ENCODE results near the gene ASCC1. TPM values are rescaled to one million over a fixed set of nuclear protein-coding genes. Genes with fewer than 3 reads are reported as not detected.
A peak's percentile ranks its signal among the peaks of the same experiment; 100 is the strongest.

Gene ASCC1
- total and polyA plus RNA-seq, 2 of the 13 experiments (the other 11 are each of a cell fraction or from before 2014, with no cell fraction given): 21.6 to 30.1 TPM

- TF ChIP-seq IKZF5 (CRISPR knock-in tag; IDR thresholded peaks at IDR 0.05) (peak; percentile 52; the same call in 1 of the 2 replicates), CAMTA2 (CRISPR knock-in tag; IDR thresholded peaks at IDR 0.05; ENCODE audit: borderline replicate concordance) (no peak), TARDBP (CRISPR knock-in tag; IDR thresholded peaks at IDR 0.05) (peak; percentile 71), ZSCAN25 (CRISPR knock-in tag; IDR thresholded peaks at IDR 0.05) (peak; percentile 29; the same call in 1 of the 2 replicates), FLYWCH1 (CRISPR knock-in tag; IDR thresholded peaks at IDR 0.05) (no peak), XBP1 (CRISPR knock-in tag; IDR thresholded peaks at IDR 0.05) (no peak), GLI4 (CRISPR knock-in tag; IDR thresholded peaks at IDR 0.05; ENCODE audit: borderline replicate concordance) (no peak), CCAR2 (optimal IDR thresholded peaks at IDR 0.05; ENCODE audit: low read depth, low read length) (no peak), HNF4G (IDR thresholded peaks at IDR 0.05; ENCODE audit: borderline replicate concordance, low read depth, low read length) (no peak; the same call in 1 of the 2 replicates), HNF4G (CRISPR knock-in tag; IDR thresholded peaks at IDR 0.05; ENCODE audit: borderline replicate concordance, low read depth) (no peak), ZFP91 (CRISPR knock-in tag; IDR thresholded peaks at IDR 0.05; ENCODE audit: borderline replicate concordance) (no peak), SP5 (CRISPR knock-in tag; IDR thresholded peaks at IDR 0.05; ENCODE audit: borderline replicate concordance, low read depth) (no peak), MAF1 (CRISPR knock-in tag; IDR thresholded peaks at IDR 0.05; ENCODE audit: borderline replicate concordance) (no peak), ZMYM3 (CRISPR knock-in tag; IDR thresholded peaks at IDR 0.05) (0 out of 2 replicates have a peak, but pooled peaks have one; percentile 11), SALL1 (CRISPR knock-in tag; IDR thresholded peaks at IDR 0.05) (peak; percentile 60), REXO4 (CRISPR knock-in tag; IDR thresholded peaks at IDR 0.05; ENCODE audit: borderline replicate concordance) (no peak), SETDB1 (CRISPR knock-in tag; IDR thresholded peaks at IDR 0.05; ENCODE audit: borderline replicate concordance) (no peak)
- TF ChIP-seq, protein P1, sequence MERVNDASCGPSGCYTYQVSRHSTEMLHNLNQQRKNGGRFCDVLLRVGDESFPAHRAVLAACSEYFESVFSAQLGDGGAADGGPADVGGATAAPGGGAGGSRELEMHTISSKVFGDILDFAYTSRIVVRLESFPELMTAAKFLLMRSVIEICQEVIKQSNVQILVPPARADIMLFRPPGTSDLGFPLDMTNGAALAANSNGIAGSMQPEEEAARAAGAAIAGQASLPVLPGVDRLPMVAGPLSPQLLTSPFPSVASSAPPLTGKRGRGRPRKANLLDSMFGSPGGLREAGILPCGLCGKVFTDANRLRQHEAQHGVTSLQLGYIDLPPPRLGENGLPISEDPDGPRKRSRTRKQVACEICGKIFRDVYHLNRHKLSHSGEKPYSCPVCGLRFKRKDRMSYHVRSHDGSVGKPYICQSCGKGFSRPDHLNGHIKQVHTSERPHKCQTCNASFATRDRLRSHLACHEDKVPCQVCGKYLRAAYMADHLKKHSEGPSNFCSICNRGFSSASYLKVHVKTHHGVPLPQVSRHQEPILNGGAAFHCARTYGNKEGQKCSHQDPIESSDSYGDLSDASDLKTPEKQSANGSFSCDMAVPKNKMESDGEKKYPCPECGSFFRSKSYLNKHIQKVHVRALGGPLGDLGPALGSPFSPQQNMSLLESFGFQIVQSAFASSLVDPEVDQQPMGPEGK (CRISPR knock-in tag; IDR thresholded peaks at IDR 0.05): peak; percentile 88
- TF ChIP-seq, protein P2, sequence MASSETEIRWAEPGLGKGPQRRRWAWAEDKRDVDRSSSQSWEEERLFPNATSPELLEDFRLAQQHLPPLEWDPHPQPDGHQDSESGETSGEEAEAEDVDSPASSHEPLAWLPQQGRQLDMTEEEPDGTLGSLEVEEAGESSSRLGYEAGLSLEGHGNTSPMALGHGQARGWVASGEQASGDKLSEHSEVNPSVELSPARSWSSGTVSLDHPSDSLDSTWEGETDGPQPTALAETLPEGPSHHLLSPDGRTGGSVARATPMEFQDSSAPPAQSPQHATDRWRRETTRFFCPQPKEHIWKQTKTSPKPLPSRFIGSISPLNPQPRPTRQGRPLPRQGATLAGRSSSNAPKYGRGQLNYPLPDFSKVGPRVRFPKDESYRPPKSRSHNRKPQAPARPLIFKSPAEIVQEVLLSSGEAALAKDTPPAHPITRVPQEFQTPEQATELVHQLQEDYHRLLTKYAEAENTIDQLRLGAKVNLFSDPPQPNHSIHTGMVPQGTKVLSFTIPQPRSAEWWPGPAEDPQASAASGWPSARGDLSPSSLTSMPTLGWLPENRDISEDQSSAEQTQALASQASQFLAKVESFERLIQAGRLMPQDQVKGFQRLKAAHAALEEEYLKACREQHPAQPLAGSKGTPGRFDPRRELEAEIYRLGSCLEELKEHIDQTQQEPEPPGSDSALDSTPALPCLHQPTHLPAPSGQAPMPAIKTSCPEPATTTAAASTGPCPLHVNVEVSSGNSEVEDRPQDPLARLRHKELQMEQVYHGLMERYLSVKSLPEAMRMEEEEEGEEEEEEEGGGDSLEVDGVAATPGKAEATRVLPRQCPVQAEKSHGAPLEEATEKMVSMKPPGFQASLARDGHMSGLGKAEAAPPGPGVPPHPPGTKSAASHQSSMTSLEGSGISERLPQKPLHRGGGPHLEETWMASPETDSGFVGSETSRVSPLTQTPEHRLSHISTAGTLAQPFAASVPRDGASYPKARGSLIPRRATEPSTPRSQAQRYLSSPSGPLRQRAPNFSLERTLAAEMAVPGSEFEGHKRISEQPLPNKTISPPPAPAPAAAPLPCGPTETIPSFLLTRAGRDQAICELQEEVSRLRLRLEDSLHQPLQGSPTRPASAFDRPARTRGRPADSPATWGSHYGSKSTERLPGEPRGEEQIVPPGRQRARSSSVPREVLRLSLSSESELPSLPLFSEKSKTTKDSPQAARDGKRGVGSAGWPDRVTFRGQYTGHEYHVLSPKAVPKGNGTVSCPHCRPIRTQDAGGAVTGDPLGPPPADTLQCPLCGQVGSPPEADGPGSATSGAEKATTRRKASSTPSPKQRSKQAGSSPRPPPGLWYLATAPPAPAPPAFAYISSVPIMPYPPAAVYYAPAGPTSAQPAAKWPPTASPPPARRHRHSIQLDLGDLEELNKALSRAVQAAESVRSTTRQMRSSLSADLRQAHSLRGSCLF (CRISPR knock-in tag; IDR thresholded peaks at IDR 0.05; ENCODE audit: borderline replicate concordance): no peak
Measured at GRCh38 chr10:72096115-72097000, 119.7 kb downstream of the ASCC1 start (continued).

Measured in HepG2 (cell line).